ENCODE measurements around the gene ELOVL3. TPM values are rescaled to one million over a fixed set of nuclear protein-coding genes. Genes with fewer than 3 reads are reported as not detected.

Gene ELOVL3
- total and polyA plus RNA-seq, 9 of the 15 experiments (the other 6 are each of a cell fraction or from before 2014, with no cell fraction given): 0.32 to 3.3 (median 0.87) TPM

GRCh38 chr10:102241444-102242117 is 15.5 kb downstream of the ELOVL3 start, which contains the start of gene PITX3 (continued):
- TF ChIP-seq ZNF512 (tag; IDR thresholded peaks at IDR 0.05) (peak; percentile 84), PHB2 (IDR thresholded peaks at IDR 0.05; ENCODE audit: low read depth) (0 out of 2 replicates have a peak, but pooled peaks have one; percentile 20), HMBOX1 (IDR thresholded peaks at IDR 0.05) (no peak), PTTG1 (tag; IDR thresholded peaks at IDR 0.05; ENCODE audit: low read depth) (no peak), EGR1 (conservative IDR thresholded peaks at IDR 0.05) (peak; percentile 70), CTCF (IDR thresholded peaks at IDR 0.05 in 2 of 3, conservative IDR thresholded peaks at IDR 0.05 in 1 of 3; ENCODE audit: insufficient read depth in 2 of 3, low read depth in 1 of 3, low read length in 3 of 3) (peak in 2 of 3 experiments; percentile 16 to 17; a peak in 1 of 6 replicates), ZNF584 (CRISPR knock-in tag; IDR thresholded peaks at IDR 0.05; ENCODE audit: low read depth) (no peak), SAP30 (IDR thresholded peaks at IDR 0.05; ENCODE audit: borderline replicate concordance, insufficient read depth, low read depth, low read length, poor library complexity, severe bottlenecking) (peak; percentile 96), ILK (tag; IDR thresholded peaks at IDR 0.05; ENCODE audit: borderline replicate concordance, low read depth) (no peak), RFX1 (IDR thresholded peaks at IDR 0.05) (no peak), PRDM10 (IDR thresholded peaks at IDR 0.05; ENCODE audit: partially characterized antibody) (peak; percentile 6), ZBTB2 (IDR thresholded peaks at IDR 0.05) (peak; percentile 43; the same call in 1 of the 2 replicates), PATZ1 (CRISPR knock-in tag; IDR thresholded peaks at IDR 0.05; ENCODE audit: borderline replicate concordance) (no peak), RAD51 (IDR thresholded peaks at IDR 0.05; ENCODE audit: borderline replicate concordance, low read depth) (peak; percentile 58; the same call in 1 of the 2 replicates)

Data from K562 (cell line).